Measurements from ENCODE around the gene HOXB5.

GRCh38 chr17:48616717-48617470, 23.3 kb upstream of the HOXB5 start:
- TF ChIP-seq CTCF (IDR thresholded peaks at IDR 0.05; ENCODE audit: poor library complexity) (no peak), EZH2phosphoT487 (IDR thresholded peaks at IDR 0.05; ENCODE audit: low read depth, severe bottlenecking, unreplicated experiment) (peak; percentile 33), EZH2 (IDR thresholded peaks at IDR 0.05; ENCODE audit: borderline replicate concordance) (no peak)
